Uterus (tissue), 4 donors: ENCODE results near the gene DCLK2. TPM values are rescaled to one million over a fixed set of nuclear protein-coding genes. Genes with fewer than 3 reads are reported as not detected.

ENCODE experiments used
- DNase-seq, 2 donors: peaks; one replicate each; pipeline ENCODE4 v3.0.0-alpha.2; 2019 to 2020
- H3K27ac ChIP-seq, 2 donors: fragments of 200-600 bp; sonication (generic); 1 replicate in 1 of 2; 2 replicates in 1 of 2; pipeline ENCODE4 v1.5.1; 2016 to 2018
- H3K27me3 ChIP-seq, 2 donors: fragments of 200-600 bp; sonication (generic); one replicate each; pipeline ENCODE4 v1.5.1; 2018 to 2019; ENCODE audit warnings: control low read depth in 1 of 2
- H3K36me3 ChIP-seq, 2 donors: fragments of 200-600 bp; sonication (generic); one replicate each; pipeline ENCODE4 v1.5.1; 2019; ENCODE audit warnings: control low read depth in 1 of 2
- H3K4me1 ChIP-seq, 2 donors: fragments of 200-600 bp; sonication (generic); one replicate each; pipeline ENCODE4 v1.5.1; 2018 to 2019; ENCODE audit warnings: control low read depth in 1 of 2
- H3K4me3 ChIP-seq, 2 donors: fragments of 200-600 bp; sonication (generic); 1 replicate in 1 of 2; 2 replicates in 1 of 2; pipeline ENCODE4 v1.5.1; 2018 to 2019; ENCODE audit warnings: mild to moderate bottlenecking in 1 of 2
- H3K9me3 ChIP-seq, 2 donors: fragments of 200-600 bp; sonication (generic); one replicate each; pipeline ENCODE4 v1.5.1; 2019; ENCODE audit warnings: control low read depth in 1 of 2
- POLR2A ChIP-seq, 2 donors: fragments of 450-650 bp; IDR thresholded peaks; one replicate each; pipeline ENCODE4 v1.6.1; 2016; ENCODE audit warnings: antibody characterized with exemption in 2 of 2, mild to moderate bottlenecking in 1 of 2, moderate library complexity in 1 of 2
- intact Hi-C: fragments of 100-400 bp; cut with DNase I; formaldehyde crosslinking; loops from one replicate; pipeline ENCODE4 v1.15.1; 2023; ENCODE audit warnings: low total_unique reads
- total RNA-seq, 4 donors: library from RNA; depleted of rRNA in 3 of 4; stranded (reverse); fragments of >200 nt in 3 of 4; gene quantifications; one replicate each; pipeline versions ENCODE4 v1.1.0 to v1.2.4, GENCODE V29; 2014 to 2023
- TF ChIP-seq, protein P1 (sequence below), 4 experiments: fragments of 200-600 bp in 2 of 4; fragments of 450-650 bp in 2 of 4; sonication (generic) in 2 of 4; IDR thresholded peaks; one replicate each; pipeline ENCODE4 v1.5.1; 2016 to 2019; ENCODE audit warnings: antibody characterized with exemption in 4 of 4, mild to moderate bottlenecking in 2 of 4, moderate library complexity in 1 of 4
- donor health status: DM: yes; HTN: yes; CAD: no.

DCLK2 gene
- total RNA-seq, 4 donors from 2014 or later = 0.29 to 27.5 (median 10.1) TPM

DNA sequence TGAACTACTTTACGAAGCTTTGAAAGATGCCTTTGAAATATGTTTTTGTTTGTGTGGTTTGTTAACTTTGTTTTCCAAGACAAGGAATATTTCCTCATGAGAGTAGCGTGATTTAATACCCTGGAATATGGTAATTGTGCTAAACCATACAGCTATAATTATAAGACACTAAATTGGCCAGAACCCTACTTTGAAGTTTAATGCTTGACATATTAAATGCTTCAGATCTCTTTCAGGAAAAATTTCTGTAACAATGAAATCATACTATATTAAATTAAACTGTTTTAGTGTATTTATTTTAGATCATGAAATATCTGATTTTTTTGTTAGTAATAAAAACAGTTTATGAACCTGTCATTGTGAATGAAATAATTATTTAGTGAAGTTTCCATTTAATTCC lies 63.5 kb downstream of the DCLK2 start:
- no peaks in the 10 kb centered on the region for H3K9me3 ChIP-seq
- peaks cover 0 to 2% of the 10 kb centered on the region in 2 donors for H3K4me1 ChIP-seq
- peak overlapping the region; percentile 5 to 47 for H3K27ac ChIP-seq
- H3K36me3 ChIP-seq = no peaks in the 10 kb centered on the region
- no peak for DNase-seq
- intact Hi-C loops = no loop called here
- H3K4me3 ChIP-seq = no peak overlapping the region
- no peak for TF ChIP-seq POLR2A (IDR thresholded peaks at IDR 0.05)
- TF ChIP-seq, protein P1, sequence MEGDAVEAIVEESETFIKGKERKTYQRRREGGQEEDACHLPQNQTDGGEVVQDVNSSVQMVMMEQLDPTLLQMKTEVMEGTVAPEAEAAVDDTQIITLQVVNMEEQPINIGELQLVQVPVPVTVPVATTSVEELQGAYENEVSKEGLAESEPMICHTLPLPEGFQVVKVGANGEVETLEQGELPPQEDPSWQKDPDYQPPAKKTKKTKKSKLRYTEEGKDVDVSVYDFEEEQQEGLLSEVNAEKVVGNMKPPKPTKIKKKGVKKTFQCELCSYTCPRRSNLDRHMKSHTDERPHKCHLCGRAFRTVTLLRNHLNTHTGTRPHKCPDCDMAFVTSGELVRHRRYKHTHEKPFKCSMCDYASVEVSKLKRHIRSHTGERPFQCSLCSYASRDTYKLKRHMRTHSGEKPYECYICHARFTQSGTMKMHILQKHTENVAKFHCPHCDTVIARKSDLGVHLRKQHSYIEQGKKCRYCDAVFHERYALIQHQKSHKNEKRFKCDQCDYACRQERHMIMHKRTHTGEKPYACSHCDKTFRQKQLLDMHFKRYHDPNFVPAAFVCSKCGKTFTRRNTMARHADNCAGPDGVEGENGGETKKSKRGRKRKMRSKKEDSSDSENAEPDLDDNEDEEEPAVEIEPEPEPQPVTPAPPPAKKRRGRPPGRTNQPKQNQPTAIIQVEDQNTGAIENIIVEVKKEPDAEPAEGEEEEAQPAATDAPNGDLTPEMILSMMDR (IDR thresholded peaks at IDR 0.05) = no peak
- H3K27me3 ChIP-seq = no peaks in the 10 kb centered on the region

- TF ChIP-seq POLR2A (IDR thresholded peaks at IDR 0.05) = no peak
- TF ChIP-seq, protein P1 (IDR thresholded peaks at IDR 0.05) = no peak
- DNase-seq = no peak
- Histone ChIP-seq H3K27me3 (no peaks in the 10 kb centered on the region), H3K4me3 (no peak overlapping the region), H3K9me3 (no peaks in the 10 kb centered on the region), H3K27ac (no peak overlapping the region), H3K36me3 (no peaks in the 10 kb centered on the region), H3K4me1 (peaks cover 0 to 2% of the 10 kb centered on the region in 2 donors)
- intact Hi-C loops = no loop called here
Measured at GRCh38 chr4:150142831-150143230, 64.6 kb downstream of the DCLK2 start.

GRCh38 chr4:150145090-150145945 lies 67.1 kb downstream of the DCLK2 start:
- intact Hi-C loops = no loop called here
- TF ChIP-seq, protein P1 (IDR thresholded peaks at IDR 0.05) = no peak
- no peak for TF ChIP-seq POLR2A (IDR thresholded peaks at IDR 0.05)
- no peaks in the 10 kb centered on the region for H3K36me3 ChIP-seq
- no peak overlapping the region for H3K4me3 ChIP-seq
- H3K9me3 ChIP-seq = no peaks in the 10 kb centered on the region
- no peak for DNase-seq
- peaks cover 0 to 2% of the 10 kb centered on the region in 2 donors for H3K4me1 ChIP-seq
- no peaks in the 10 kb centered on the region for H3K27me3 ChIP-seq
- H3K27ac ChIP-seq = no peak overlapping the region

- no peak overlapping the region for H3K4me3 ChIP-seq
Measured at GRCh38 chr4:150145946-150146340, 67.7 kb downstream of the DCLK2 start.

GRCh38 chr4:150149381-150149780 lies 71.1 kb downstream of the DCLK2 start:
- intact Hi-C loops = no loop called here
- TF ChIP-seq, protein P1 (IDR thresholded peaks at IDR 0.05) = no peak
- no peak for TF ChIP-seq POLR2A (IDR thresholded peaks at IDR 0.05)
- H3K27ac ChIP-seq = no peak overlapping the region
- H3K4me3 ChIP-seq = no peak overlapping the region
- H3K4me1 ChIP-seq = no peaks in the 10 kb centered on the region
- H3K9me3 ChIP-seq = no peaks in the 10 kb centered on the region
- H3K27me3 ChIP-seq = no peaks in the 10 kb centered on the region
- DNase-seq = no peak
- no peaks in the 10 kb centered on the region for H3K36me3 ChIP-seq

More at GRCh38 chr4:150145946-150146340, 67.7 kb downstream of the DCLK2 start:
- H3K36me3 ChIP-seq = no peaks in the 10 kb centered on the region
- TF ChIP-seq, protein P1 (IDR thresholded peaks at IDR 0.05) = no peak
- TF ChIP-seq POLR2A (IDR thresholded peaks at IDR 0.05) = no peak
- no peak overlapping the region for H3K27ac ChIP-seq
- H3K27me3 ChIP-seq = no peaks in the 10 kb centered on the region
- intact Hi-C loops = no loop called here
- no peak for DNase-seq
- H3K9me3 ChIP-seq = no peaks in the 10 kb centered on the region
- peaks cover 0 to 2% of the 10 kb centered on the region in 2 donors for H3K4me1 ChIP-seq
